Muscle of back (tissue), 13 donors: Measurements from ENCODE around the gene CPNE8. TPM values are rescaled to one million over a fixed set of nuclear protein-coding genes. Genes with fewer than 3 reads are reported as not detected.

Experiments used
- DNase-seq, 3 donors: peaks; one replicate each; pipeline versions ENCODE4 v3.0.0 to v3.0.0-alpha.2; 2013
- long read RNA-seq, 9 donors: transcript quantifications; one replicate each; lab custom pipeline, GENCODE V29; 2026
- polyA plus RNA-seq, 10 donors: library from polyadenylated mRNA; unstranded; fragments of 120-200 nt; gene quantifications; one replicate each; pipeline ENCODE4 v1.2.1, GENCODE V29; 2013; ENCODE audit not compliant: insufficient read length in 10 of 10

The CPNE8 gene
- 1 to 10 TPM; 6.5 to 9.8 (median 8.6) TPM for polyA plus RNA-seq
- long read RNA-seq, donor 1, partial matches to known transcripts, result 0 of 1 reads
- long read RNA-seq, donor 1, other reads (novel, unspliced or antisense), result 0 of 1 reads
- long read RNA-seq, donor 2, partial matches to known transcripts, result 0 of 1 reads
- long read RNA-seq, donor 2, other reads (novel, unspliced or antisense), result 0 of 1 reads
- long read RNA-seq, donor 3, result 0 reads
- long read RNA-seq, donor 4, partial matches to known transcripts, result 0 of 1 reads
- long read RNA-seq, donor 4, other reads (novel, unspliced or antisense), result 0 of 1 reads
- long read RNA-seq, donor 5, result 0 reads
- long read RNA-seq, donor 6, result 0 reads
- long read RNA-seq, donor 7, result 0 reads
- long read RNA-seq, donor 8, partial matches to known transcripts, result 0 of 1 reads
- long read RNA-seq, donor 8, other reads (novel, unspliced or antisense), result 0 of 1 reads
- long read RNA-seq, donor 9, result 0 reads

DNA sequence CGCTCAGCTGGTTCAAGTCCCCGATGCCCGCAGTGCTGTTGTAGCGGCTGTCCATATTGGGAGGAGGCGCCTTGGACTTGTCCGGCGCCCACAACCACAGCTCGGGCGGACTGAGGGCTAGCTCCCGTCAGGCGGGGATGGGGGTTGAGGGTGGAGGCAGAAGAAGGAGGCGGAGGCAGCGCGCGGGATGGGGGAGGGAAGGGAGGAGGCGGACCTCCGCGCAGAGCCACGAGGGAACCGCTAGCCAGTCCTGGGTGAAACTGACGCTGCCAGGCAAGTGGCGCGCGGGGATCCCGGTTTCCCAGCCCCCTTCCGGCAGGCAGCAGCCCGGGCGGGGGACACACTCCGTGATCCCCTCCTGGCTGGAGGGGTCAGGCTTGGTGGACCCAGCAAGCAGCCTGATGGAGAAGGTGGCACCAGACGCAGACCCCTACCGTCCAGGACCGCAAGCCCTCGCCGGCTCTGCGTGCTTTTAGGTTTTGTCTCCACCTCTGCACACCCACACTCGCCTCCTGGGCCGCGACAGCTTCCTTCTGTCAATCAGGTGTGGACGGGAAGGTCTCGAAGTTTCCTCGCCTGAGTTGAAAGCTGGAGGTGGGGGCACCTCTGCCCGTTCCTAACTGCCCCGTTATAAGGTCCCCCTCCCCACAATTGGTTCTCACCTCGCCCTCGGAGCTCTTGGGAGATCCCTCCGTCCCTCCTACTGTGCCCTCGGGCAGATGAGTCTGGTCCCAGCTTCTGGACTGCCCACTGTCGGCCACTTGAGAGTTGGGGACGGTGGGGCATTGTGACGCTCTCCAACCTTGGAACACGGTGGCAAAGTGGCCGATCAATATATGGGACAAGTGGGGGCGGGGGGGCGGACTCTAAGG lies at the start of gene CPNE8:
Gene CPNE8 (minus strand): TSS at position 112 of the 872 bp plus-strand sequence. CDS start 57 bp downstream, at position 55.
- peak in 2 of 3 donors; percentile 61 to 88 for DNase-seq

DNA sequence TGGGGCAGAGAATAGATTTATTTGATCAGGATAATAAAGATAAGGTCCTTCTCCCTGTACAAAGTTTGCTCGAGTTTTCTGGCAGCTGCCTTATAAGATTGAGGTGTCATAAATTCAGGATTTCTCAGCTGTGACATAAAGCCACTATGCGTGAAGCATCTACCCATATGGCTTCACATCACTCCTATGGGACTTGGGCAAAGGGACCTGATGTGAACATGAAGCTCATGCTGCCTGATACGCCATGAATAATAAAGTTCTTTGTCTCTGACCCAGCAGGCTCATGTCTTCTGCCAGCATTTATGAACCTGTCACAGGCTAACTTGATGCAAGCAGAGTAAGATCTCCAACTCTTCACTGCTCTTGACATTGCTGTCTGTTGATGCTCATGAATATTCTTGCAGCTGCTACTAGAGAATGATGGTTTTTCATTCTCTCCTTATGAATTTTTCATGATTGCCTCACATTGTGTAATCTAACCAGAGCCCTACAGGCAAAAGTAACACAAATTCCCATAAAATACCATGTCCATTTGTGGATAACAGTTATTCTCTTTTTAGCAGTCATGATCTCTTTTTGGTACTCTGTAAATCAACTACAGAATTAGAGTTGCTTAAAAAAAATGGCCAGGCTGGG lies 49.0 kb upstream of the CPNE8 start:
- DNase-seq, result no peak

DNA sequence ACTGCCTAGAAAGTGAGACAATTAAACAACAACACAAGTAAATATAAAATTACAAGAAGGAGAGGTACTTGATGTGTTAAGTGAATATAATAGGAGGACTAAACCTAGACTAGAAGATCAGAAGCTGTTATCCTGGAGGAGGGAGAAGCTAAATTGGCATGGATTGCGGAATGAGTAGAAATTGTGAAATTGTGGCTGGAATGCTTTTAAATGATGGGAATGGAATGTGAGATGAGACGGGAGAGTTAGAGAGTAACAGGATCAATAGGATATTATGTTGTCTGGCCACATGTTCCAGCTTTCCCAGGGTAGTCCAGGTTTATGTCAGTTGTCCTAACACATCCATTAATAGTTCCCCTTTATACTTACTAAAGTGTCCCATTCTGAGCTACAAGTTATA lies 44.0 kb upstream of the CPNE8 start:
- no peak for DNase-seq

DNA sequence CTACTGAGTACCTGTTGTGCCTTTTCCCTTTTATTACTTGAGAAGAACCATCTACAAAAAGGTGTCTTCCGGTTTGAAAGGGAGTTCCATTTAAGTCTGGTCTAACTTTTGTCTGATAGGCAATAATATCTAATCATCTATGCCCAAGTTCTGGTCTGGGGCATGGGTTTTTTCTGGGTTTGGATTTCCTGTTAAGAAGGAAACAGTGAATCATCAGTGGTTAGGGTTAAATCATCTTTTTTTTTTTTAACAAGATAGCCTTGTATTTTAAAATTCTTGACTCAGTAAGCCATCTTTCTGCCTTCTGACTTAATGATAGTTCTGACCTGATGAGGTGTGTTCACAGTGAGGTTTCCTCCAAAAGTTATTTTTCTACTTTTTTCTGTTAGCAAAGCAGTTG lies 29.3 kb upstream of the CPNE8 start:
- no peak for DNase-seq

DNA sequence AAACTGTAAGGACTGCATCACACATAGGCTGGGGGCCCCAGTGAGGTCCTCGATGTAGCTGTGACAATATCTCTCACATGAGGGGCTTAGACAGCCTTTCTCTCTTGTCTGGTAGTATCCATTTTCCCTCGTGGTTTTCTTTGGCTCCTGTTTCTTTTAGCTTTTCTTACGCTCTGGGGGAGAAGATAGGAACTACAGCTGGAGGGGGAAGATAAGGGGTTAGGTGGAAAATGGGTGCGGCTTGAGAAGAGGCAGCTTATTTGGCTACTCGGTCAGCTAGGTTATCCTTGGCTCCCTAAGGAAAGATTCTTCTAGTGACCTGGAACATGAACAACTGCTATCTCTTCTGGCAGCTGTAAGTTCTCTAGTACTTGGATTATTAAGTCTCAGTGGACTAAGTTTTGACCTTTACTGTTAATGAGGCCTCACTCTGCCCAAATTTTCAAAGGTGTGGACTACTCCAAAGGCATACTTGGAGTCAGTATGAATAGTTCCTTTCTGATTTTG lies 28.7 kb upstream of the CPNE8 start:
- DNase-seq, result no peak

DNA sequence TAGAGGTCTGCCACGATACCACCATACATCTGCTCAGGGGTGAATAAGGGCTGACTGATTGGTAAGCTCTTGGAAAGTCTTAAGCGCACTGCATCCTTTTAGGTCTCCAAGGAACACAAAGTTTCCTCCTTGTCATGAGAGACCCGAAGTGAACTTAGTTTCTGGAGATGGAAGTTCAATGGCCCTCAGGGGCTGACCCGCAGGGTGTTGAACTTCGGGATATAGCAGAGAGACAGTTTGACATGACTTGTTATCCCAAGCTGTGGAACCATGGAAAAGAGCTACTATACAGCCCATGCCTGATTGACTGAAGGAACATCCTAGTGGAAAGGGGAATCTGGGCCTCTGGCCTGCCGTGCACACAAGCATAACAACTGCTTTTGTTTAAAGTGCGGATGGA lies 26.9 kb upstream of the CPNE8 start:
- no peak for DNase-seq

DNA sequence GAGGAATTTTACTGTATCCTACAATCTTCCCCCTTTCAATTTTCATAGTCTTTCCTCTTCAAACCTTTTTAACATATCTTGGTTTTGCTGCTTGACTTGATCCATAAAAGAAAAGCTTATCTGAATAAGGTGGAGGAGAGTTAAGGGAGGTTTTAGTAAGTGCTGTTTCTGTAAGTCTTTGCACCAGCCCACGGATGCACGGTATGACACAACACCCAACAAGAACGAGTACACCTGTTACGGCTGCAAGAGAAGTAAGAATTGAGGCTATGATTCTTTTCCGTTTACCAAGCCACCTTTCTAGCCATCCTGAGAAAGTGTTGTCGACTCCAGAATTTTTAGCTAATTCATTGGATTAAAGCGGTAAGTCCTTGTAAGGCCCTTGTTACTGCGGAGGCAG lies 26.1 kb upstream of the CPNE8 start:
- DNase-seq, result no peak

DNA sequence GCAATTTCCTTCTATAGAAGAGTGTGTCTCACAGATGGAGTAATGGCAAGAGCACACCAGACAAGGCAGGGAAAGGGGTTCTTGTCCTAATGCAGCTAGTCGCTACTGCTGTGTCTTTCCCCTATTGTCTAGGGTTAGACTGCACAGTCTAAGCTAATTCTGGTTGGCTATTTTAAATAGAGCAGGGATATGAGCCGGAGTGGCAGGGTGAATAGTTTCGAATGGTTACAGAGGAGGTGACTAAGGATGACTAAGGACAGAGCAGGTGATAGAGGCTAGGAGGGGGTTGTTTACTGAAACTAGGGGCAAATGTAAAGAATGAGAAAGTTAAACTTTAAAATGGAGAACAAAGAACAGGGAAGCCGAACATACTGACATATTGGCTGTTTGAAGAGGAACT lies 25.6 kb upstream of the CPNE8 start:
- DNase-seq, result no peak

DNA sequence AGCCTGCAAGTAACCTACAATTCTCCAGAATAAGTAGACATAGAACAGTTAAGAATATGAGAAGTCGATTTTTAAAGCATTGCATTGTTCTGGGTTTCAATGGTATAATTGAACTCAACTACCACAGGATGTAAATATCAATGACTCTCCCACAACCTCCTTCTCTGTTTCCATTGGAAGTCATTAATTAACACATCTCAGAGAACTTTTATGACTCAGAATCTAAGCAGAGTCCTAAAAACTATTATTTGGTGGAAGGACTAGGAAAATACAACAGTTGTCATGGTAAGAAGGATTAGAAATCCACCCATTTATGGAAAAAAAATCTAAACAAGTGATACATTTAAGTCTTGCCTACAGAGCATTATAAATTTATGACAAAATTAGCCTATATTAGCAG lies 21.1 kb upstream of the CPNE8 start:
- DNase-seq, result no peak

DNA sequence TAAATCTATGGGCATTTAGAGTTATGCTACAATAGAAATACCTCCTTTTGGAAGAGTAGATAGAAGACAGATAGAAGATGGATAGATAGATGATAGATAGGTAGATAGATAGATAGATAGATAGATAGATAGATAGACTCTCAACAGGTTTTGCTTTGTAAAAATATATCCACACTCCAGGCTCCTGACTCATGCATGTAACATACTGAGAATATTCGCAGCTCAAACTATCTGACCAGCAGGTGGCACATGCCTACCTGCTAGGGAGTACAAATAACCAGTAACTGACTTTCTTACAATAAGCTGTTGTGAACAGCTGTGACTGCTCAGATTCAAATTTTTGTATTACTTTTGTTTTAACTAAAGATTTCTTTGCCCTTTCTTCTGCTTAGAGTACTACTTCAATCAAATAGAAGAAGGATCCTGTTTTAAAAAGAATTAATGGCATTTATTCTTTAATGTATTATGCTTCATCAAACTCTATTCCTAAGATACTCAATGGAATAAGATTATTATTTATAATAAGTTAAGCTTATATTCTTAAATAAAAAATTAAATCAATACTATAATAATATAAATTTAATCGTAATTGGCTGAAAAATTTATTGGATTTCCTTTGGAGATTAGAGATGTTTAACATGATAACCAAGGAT lies 15.8 kb upstream of the CPNE8 start:
- peak; percentile 11 to 44 (median 32) for DNase-seq

DNA sequence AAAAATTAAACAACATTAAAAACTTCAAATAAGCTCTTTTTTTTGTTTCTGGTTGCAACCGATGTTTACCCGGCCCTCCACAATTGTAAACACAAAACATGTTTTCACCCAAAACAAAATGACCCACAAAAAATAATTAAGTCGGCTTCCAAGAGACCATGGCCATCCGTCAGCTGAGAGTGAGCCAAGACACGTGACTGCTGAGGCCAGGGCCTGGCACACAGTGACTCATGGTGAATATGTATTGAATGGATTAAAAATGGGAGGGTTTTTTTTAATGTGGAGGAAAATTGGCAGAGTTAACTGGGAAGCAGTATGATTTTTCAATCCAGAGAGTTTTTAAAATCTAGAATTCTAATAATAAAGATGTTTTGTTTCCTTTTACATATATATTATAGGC lies 13.8 kb upstream of the CPNE8 start:
- no peak for DNase-seq

DNA sequence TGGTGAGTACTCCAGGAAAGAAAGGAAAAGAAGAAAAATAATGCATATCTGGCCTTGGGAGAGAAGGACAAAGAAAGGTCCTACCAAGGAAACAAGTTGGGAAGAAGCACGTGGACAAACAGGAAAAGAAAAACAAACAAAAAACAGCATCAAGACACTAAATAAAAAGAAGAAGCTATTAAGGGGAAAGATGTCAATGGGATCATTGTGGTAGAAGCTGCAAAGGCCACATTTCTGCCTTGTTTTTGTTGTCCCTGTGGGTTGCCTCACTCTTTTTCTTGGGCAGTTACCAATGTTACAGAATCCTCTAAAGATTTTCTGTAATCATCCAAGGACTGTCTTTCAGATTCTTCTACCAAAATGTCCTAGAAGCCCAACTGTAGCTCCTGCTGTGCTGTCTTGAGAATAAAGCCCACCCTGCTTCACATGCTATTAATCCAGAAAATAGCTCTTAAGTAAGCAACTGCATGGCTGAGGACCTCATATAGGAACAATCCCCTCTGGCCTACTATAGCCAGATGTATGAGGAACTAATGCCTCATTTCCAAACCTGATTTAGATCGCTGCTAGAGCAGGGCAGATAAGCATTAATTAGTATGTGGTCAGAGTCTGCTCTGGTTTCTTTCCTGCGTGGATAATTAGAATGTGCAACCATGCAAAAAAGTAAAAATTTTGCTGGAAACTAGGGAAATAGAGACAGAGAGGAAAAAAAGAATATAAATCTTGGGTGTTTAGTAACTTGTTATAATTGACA lies 10.2 kb upstream of the CPNE8 start:
- no peak for DNase-seq

DNA sequence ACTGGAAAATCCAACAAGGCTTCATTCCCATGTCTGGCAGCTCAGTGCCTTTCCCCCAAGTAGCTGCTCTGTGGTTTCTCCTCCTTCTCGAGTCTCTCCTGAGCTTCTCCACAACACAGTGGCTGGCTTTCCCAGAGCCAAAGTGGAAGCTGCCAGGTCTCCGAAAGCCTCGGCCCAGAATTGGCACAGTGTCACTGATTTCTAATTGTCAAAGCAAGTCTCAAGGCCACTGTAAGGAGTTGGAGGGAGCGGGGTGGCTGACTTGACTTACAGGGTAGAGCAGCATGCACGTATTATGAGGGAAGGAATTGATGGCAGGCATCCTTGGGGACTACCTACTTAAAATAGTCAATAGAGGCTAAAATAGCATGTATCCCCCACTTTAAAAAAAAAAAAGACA lies 6.7 kb upstream of the CPNE8 start:
- DNase-seq, result no peak

DNA sequence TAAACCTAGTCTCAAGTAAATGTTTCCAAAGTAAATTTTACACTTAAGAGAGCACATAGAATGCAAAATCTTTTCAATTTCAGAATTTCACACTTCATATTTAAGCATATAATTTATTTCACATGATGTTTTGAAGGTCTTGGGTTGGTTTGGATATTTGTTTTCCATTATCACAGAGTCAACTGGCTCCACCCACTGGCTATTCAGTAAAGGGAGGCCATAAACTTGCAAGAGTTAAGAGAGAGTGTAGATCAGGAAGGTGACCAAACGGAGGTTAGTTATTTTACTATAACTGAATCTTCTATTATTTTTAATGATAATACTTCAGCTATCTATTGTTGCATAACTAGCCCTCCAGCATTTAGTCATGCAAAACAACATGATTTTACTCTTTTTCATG lies 6.2 kb upstream of the CPNE8 start:
- DNase-seq, result no peak

DNA sequence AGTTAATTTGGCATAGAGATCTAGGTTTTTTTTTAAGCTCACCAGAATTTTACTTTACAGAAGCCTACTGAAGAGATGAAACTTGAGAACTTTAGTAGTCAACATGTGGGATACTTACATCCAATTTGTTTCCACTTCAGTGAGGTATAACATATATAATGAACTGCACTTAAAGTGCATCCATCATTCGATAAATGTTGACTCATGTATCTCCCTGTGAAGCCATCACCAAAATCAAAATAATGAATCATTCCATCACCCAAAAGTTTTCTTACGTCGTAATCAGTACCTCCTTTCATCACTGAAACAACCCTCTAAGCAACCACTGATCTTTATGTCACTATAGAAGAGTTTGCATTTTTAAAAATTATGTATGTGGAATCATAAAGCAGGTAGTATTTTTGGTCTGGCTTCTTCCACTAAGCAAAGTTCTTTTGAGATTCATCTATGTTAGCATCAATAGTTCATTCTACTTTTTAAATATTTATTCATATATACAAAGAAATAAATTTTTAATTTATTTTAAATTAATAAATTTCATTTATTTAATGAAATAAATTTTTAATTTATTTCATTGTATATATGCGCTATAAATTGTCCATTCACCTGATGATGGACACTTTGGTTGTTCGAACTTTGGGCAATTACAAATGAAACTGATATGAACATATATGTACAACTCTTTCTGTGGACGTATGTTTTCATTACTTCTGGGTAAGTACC lies 2.0 kb upstream of the CPNE8 start:
- no peak for DNase-seq

DNA sequence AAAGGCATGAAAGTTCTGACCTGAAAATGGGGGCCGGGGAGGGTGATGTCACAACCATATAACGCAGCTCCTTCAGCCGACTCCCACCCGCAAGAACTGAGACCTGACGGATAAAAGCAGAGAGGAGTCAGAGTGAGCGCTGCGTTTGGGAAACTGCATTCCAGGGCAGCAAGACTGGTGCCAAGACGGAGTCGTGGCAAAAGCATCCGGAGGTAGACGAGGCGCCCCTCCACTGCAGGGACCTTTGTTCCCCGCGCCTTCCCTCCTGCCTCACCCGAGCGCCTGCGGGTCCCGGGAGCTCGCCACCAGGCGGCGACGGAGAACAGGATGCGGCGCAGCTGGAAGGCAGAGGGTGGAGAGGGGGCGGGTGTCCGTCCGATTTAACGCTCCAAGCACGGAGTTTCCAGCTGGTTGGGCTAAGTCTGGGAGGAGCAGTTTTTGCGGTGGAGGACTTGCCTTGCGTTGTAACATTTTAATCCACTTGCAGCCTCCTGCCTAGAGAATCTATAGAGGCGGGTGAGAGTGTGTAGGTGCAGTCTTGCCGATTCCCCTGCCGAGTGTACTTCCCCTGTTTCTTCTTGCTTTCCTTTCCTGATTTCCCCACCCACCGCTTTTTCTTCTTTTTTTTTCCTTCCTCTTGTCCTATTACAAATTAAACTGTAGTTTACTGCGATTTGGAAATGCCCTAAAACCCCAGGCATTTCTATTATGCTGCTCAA lies 1.2 kb upstream of the CPNE8 start:
- DNase-seq, result peak; percentile 80 to 96 (median 94)

DNA sequence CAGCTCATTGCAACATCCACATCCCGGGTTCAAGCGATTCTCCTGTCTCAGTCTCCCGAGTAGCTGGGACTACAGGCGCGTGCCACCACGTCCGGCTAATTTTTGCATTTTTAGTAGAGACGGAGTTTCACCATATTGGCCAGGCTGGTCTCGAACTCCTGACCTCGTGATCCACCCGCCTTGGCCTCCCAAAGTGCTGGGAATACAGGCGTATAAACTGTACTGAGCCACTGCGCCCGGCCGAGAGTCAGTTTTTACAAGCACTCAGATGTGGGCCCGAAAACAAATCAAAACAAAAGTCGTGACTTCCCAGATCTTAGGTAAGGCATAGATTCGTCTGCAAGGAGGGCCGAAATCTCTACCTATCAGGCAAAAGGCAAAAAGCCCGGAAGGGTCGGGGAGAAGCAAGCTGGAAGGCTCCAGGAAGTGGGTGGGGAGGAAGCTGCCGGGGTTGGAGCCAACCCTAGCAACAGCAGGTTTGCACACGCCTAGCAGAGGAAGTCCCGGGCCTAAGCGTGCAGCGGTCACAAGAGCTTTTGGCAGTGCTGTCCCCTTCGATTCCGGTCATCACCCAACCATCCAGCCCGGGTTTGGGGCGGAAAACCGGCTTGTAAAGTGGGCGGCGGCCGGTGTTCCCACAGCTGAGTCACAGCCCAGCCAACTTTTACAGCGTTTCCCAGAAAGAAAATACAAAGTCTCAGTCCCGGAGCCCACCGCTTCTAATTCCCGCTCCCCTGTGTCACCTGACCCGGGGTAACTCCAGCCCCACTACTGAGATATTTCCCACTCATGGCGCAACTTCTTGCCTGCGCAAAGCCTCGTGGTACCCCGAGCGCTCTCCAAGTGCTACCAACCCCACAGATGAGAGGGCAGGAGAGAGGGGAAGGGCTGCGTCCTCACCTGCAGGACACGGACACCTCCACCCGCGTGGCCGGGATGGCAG lies 583 bp downstream of the CPNE8 start:
- peak; percentile 56 to 94 (median 86) for DNase-seq

DNA sequence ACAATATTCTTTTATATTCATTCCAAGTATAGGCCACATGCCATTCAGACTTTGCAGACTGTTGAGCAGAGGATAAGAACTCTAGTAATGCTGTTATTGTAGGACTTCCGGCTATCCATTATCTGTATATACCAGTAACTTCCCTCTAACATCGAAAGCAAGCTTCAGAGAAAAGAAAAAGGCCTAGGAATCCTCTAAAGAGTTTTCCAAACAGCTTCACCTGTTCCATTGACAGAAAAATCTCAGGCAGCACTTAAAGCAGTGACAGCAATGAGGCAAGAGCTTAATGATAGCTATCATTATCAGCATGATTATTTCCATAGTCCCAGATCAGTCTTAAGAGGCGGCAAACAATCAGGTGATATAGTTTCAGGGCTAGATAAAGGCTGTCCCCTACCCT lies 1.8 kb downstream of the CPNE8 start:
- DNase-seq, result peak in 1 of 3 donors; percentile 9
